GM18858 (cell line): ENCODE data around the gene RAB18.
"Not testable (repeated sequence)": the region's sequence is repeated elsewhere in the genome, so short reads cannot be mapped to it uniquely, and the experiment has no call there.

ENCODE experiments used
- ATAC-seq: cut with Tn5 transposase; IDR thresholded peaks from one replicate; pipeline ENCODE4 v1.9.1; 2021; ENCODE audit not compliant: unreplicated experiment

RAB18 gene

GRCh38 chr10:27542812-27543211 is 38.7 kb downstream of the RAB18 start:
- no peak for ATAC-seq

DNA sequence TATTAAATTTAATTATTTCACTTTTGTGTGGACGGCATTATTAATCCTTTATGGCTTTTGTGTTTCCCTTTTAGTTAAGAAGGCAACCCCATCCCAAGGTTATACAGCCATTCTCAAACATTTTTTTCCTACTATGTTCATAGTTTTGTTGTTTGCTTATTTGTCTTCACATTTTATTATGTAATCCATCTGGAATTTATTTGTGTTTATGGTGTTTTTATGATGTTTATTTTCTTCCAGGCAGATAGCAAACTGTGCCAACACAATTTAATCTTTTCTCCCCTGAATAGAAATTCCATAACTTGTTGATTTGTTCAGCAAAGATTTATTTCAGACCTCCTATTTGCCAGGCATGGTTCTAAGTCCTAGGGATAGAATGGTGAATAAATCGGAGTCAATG is 42.9 kb downstream of the RAB18 start:
- no peak for ATAC-seq

DNA sequence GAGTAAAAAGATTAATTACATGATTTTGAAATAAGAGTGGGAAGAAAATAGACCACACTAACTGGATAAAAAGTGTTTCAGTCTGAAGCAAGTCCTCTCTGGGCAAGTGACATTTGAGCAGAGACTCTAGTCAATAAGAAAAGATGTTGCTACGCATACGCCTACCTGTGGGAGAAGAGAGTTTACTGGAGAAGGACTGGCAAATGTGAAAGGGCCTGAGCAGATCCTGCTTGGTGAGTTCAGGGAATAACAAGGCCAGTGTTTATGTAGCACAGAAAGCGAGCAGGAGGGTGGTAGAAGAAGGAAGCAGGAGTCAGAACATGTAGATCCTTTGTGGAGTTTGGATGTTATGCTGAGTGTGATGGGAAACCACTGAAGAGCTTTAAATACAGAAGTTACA is 43.4 kb downstream of the RAB18 start:
- ATAC-seq: no peak

DNA sequence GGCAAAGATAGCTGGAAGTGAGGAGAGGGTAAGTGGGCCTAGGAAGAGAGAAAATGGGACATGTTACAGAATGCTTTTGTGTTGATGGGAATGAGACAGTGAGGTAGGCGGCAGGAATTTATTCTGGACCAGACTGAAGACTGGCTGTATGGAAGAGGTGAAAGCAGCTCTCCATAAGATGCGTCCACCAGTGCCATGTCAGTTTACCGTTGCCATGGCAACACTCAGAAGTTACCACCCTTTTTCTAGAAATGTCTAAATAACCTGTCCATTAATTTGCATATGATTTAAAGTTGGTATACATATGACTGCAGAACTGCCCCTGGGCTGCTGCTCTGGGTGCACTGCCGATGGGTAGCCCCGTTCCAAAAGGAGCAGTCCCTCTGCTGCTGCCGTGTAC is 46.7 kb downstream of the RAB18 start:
- ATAC-seq: no peak

DNA sequence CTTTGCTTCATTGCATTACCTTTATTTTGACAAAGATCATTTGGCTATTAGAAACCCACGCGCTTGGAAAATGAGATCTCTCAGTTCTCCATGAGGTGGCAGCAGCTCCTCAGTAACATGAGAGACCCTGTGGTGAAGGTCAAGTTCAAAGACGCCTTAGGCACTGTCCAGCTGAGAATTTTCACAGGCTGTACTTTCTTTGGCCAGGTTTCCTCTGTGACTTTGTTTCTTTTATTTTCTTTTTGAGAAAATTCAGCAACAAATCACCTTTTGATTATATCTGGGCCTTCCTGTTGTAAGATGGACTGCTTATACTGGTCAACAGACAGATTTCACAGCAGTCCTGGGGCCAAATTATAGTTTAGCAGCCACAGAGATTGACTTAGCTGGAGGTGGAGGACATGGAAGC is 54.5 kb downstream of the RAB18 start:
- no peak for ATAC-seq

DNA sequence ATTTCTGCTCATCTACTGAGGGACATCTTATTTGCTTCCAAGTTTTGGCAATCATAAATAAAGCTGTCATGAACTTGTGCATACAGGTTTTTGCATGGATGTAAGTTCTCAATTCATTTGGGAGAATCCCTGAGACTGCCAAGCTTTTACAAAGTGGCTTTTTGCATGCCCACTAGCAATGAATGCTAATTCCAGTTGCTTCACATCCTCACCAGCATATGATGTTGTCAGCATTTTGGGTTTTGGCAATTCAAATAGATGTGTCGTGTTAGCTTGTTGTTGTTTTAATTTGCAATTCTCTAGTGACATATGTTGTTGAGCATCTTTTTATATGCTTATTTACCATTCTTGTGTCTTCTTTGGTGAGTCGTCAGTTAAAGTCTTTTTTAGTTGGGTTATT is 57.2 kb downstream of the RAB18 start:
- no peak for ATAC-seq

- ATAC-seq: no peak
Observed at GRCh38 chr10:27564398-27564797, 60.3 kb downstream of the RAB18 start.

- ATAC-seq: no peak
Observed at GRCh38 chr10:27564880-27565279, 60.8 kb downstream of the RAB18 start.

- ATAC-seq: no peak
Observed at GRCh38 chr10:27568196-27569175, 64.4 kb downstream of the RAB18 start.

- no peak for ATAC-seq
Observed at GRCh38 chr10:27569946-27570345, 65.8 kb downstream of the RAB18 start.

- not testable (repeated sequence) for ATAC-seq
Observed at GRCh38 chr10:27577038-27577437, 72.9 kb downstream of the RAB18 start.

GRCh38 chr10:27578316-27578715 is 74.2 kb downstream of the RAB18 start:
- no peak for ATAC-seq

DNA sequence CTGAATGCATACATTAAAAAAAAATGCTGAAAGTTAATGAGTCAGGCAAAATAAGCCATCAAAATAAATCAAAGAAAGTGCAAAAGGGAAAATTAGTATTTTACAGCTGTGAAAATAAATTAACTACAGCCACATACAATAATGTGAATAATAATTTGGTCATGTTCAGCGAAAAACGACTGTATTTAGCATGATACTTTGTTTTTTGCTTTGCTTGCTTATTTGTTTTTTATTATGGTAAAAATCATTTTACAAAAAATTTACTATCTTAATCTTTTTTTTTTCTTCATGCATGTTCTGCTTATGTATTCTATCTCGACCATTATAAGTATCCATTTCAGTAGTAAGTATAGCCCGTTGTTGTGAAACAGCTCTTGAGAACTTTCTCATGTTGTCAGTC is 77.1 kb downstream of the RAB18 start:
- ATAC-seq: no peak

- ATAC-seq: no peak
Observed at GRCh38 chr10:27584302-27584701, 80.2 kb downstream of the RAB18 start.
